Measurements from ENCODE around the gene PNKD.

Gene PNKD

GRCh38 chr2:218369330-218369729, 99.0 kb downstream of the PNKD start:
- Histone ChIP-seq H3K27ac (ENCODE audit: low read depth, low read length) (peak overlapping the region; percentile 91), H3K9me3 (ENCODE audit: control insufficient read depth, insufficient read depth, low read length) (no peaks in the 10 kb centered on the region), H3K4me1 (ENCODE audit: control insufficient read depth, low read length) (peaks cover 71% of the 10 kb centered on the region), H3K27me3 (ENCODE audit: control insufficient read depth, low read length) (no peaks in the 10 kb centered on the region), H3F3A (ENCODE audit: control insufficient read depth, insufficient read depth) (peaks cover 50% of the 10 kb centered on the region), H3K4me3 (ENCODE audit: low read length) (peak overlapping the region; percentile 63), H3K36me3 (ENCODE audit: control insufficient read depth, low read length) (no peaks in the 10 kb centered on the region), H3K9me2 (replicated peaks; ENCODE audit: control insufficient read depth, low read length) (no peaks in the 10 kb centered on the region), H3K4me2 (ENCODE audit: low read length) (peak overlapping the region; percentile 85), H3K79me2 (ENCODE audit: control insufficient read depth, low read length) (no peaks in the 10 kb centered on the region), H4K20me1 (ENCODE audit: control insufficient read depth, insufficient read depth, low read depth, low read length) (no peaks in the 10 kb centered on the region)
- TF ChIP-seq CTCF (IDR thresholded peaks at IDR 0.05; ENCODE audit: low read depth, low read length, poor library complexity, severe bottlenecking) (no peak), EZH2phosphoT487 (IDR thresholded peaks at IDR 0.05; ENCODE audit: borderline replicate concordance, low read length) (no peak)

GRCh38 chr2:218370410-218371063, 100.2 kb downstream of the PNKD start:
- H3K9me3 ChIP-seq (ENCODE audit: control insufficient read depth, insufficient read depth, low read length), result no peaks in the 10 kb centered on the region
- H3K36me3 ChIP-seq (ENCODE audit: control insufficient read depth, low read length), result no peaks in the 10 kb centered on the region
- H3K79me2 ChIP-seq (ENCODE audit: control insufficient read depth, low read length), result no peaks in the 10 kb centered on the region
- H3K4me3 ChIP-seq (ENCODE audit: low read length), result peak overlapping the region; percentile 63
- no peaks in the 10 kb centered on the region for H4K20me1 ChIP-seq (ENCODE audit: control insufficient read depth, insufficient read depth, low read depth, low read length)
- no peak for TF ChIP-seq CTCF (IDR thresholded peaks at IDR 0.05; ENCODE audit: low read depth, low read length, poor library complexity, severe bottlenecking)
- no peak for TF ChIP-seq EZH2phosphoT487 (IDR thresholded peaks at IDR 0.05; ENCODE audit: borderline replicate concordance, low read length)
- peaks cover 47% of the 10 kb centered on the region for H3F3A ChIP-seq (ENCODE audit: control insufficient read depth, insufficient read depth)
- H3K4me2 ChIP-seq (ENCODE audit: low read length), result peak overlapping the region; percentile 85
- H3K27me3 ChIP-seq (ENCODE audit: control insufficient read depth, low read length), result no peaks in the 10 kb centered on the region
- peaks cover 78% of the 10 kb centered on the region for H3K4me1 ChIP-seq (ENCODE audit: control insufficient read depth, low read length)
- no peaks in the 10 kb centered on the region for H3K9me2 ChIP-seq (replicated peaks; ENCODE audit: control insufficient read depth, low read length)
- H3K27ac ChIP-seq (ENCODE audit: low read depth, low read length), result peak overlapping the region; percentile 91

GRCh38 chr2:218371983-218372350, 101.6 kb downstream of the PNKD start:
- H3K4me1 ChIP-seq (ENCODE audit: control insufficient read depth, low read length), result peaks cover 76% of the 10 kb centered on the region
- no peaks in the 10 kb centered on the region for H3K9me3 ChIP-seq (ENCODE audit: control insufficient read depth, insufficient read depth, low read length)
- no peaks in the 10 kb centered on the region for H4K20me1 ChIP-seq (ENCODE audit: control insufficient read depth, insufficient read depth, low read depth, low read length)
- H3K36me3 ChIP-seq (ENCODE audit: control insufficient read depth, low read length), result no peaks in the 10 kb centered on the region
- no peaks in the 10 kb centered on the region for H3K9me2 ChIP-seq (replicated peaks; ENCODE audit: control insufficient read depth, low read length)
- no peak overlapping the region for H3K4me3 ChIP-seq (ENCODE audit: low read length)
- TF ChIP-seq CTCF (IDR thresholded peaks at IDR 0.05; ENCODE audit: low read depth, low read length, poor library complexity, severe bottlenecking) (no peak), EZH2phosphoT487 (IDR thresholded peaks at IDR 0.05; ENCODE audit: borderline replicate concordance, low read length) (no peak)
- peak overlapping the region; percentile 85 for H3K4me2 ChIP-seq (ENCODE audit: low read length)
- no peaks in the 10 kb centered on the region for H3K27me3 ChIP-seq (ENCODE audit: control insufficient read depth, low read length)
- H3K27ac ChIP-seq (ENCODE audit: low read depth, low read length), result peak overlapping the region; percentile 91
- peaks cover 41% of the 10 kb centered on the region for H3F3A ChIP-seq (ENCODE audit: control insufficient read depth, insufficient read depth)
- no peaks in the 10 kb centered on the region for H3K79me2 ChIP-seq (ENCODE audit: control insufficient read depth, low read length)
